ENCODE results near the gene KIRREL3. TPM values are rescaled to one million over a fixed set of nuclear protein-coding genes. Genes with fewer than 3 reads are reported as not detected.

Gene KIRREL3
- total RNA-seq, 1 donor from 2014 or later: not detected

DNA sequence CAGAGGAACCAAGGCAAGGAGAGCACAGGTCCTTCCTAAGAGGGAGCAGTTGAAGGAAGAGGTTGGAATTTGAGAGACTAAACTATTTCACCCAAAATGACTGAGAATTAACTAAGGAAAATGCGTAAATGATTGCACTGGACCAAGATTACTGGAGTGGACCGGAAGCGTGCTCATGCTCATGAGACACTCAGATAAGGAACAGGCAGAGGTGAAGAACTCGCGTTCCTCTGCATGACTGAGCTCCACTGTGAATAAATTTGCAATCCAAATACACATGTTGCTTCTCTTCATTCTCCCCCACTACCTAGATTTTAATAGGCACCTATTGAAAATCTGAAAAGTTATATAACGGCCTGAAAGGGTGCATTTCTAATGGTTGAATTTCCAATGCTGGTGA lies 207.0 kb downstream of the KIRREL3 start:
- intact Hi-C loops (cut with micrococcal nuclease): no loop called here

DNA sequence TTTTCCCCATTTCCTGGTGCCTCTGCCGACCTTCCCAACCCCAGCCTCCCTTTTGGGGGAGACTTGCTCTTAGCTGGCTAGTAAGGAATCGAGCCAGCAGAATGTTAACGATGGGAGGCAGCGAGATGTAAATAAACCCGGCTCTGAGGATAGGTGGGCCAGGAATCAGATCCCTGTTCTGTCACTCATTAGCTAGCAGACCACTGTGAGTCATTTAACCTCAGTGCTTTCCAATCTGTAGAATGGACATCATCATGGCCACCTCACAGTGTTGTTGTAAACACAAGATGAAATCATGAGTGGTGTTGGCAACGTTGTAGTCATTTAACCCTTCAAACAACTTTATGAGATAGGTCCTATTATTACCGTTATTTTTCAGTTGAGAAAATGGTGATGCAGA lies 208.6 kb downstream of the KIRREL3 start:
- intact Hi-C loops (cut with micrococcal nuclease): no loop called here

DNA sequence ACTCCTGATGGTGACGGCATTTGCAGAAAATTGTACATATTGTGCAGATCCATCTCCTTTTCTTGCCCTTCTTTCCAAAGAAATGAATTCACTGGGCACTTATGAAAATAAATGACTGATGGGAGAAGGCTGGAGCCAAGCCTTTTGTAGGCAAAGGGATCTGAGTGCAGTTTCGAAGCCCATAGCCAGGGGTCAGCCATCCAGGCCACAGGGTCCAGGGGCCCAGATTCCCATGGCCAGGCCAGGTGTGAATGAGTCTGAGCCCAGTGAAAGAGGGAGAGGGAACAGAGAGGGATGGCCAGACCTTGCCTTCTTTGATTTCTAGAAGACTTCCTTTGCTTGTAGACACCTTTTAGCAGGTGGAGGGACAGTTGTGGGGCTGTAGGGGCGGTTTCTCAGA lies 209.1 kb downstream of the KIRREL3 start:
- intact Hi-C loops (cut with micrococcal nuclease): no loop called here

DNA sequence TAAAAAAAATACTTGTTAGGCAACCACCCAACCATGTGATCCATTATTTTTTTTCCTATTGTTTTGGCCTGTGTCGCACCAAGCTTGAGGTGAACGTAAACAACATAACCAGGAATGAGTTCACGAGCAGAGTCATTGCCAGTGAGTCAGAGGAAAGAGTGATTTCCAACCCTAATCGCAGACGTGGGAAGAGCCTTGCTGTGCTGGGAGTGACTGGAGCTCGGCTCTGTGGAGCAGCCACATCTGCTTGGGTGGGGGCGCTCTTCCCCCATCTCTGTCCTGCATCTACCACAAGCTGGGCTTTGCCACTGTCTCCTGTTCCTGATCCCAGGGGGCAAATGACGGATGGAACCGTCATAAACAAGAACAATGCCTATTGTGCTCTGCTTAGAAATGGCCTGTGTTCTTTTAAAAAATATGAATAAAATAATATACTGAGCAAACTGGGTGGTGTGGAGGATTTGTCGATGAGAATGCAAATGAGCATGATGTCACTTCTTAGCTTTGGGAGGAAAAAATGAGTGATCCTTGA lies 210.0 kb downstream of the KIRREL3 start:
- intact Hi-C loops (cut with micrococcal nuclease): no loop called here

DNA sequence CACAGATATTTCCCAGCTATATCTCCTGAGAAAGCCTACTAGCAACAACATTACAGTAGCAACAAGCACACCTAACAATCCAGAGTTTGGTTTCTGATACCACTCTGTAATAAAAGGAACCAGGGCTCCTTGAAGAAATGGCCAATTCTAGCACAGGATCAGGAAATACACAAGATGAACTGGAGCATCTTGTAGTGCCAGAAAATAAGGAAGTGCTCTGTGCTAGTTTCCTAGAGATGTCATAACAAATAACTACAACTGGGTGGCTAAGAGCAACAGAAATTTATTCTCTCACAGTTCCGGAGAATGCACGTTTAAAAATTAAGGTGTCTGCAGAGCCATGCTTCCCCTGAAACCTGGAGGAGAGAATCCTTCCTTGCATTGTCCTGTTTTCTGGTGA lies 217.8 kb downstream of the KIRREL3 start:
- intact Hi-C loops (cut with micrococcal nuclease): no loop called here

DNA sequence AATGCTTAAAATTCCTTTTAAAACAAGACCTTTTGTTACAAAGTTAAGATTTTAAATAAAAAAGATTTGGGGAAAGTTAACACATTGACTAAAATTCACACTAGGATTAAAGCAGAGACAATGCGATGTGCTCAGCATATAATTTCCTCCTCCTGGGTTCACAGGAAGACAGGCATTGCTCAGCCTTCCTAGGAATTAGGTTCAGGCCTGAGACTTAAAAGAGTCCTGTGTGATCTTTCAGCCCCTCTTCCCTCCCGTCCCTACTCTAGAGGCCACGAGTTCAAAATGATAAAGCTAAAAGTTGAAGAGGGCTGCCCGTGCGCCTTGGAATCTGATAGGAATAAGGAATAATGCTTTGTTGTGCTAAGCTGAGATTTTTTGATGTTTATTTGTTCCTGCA lies 218.6 kb downstream of the KIRREL3 start:
- intact Hi-C loops (cut with micrococcal nuclease): no loop called here

DNA sequence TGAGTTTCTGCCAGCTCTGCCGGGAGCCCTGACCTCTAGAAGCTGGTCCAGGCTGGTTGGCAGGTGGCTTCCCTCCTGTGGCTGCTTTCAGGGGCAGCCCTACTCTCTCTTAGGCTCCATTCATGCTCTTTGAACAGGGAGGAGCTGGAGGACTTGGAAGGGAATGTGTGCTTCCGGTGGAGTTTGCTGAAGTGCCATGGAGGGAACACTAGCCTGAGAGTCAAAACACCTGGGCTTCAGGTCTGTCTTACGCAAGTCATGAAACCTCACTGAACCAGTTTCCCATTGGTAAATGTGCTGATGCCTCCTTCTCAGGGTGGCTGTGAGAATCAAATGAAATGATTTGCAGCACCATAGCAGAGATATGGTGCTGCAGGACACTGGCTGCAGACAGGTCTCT lies 224.5 kb downstream of the KIRREL3 start:
- intact Hi-C loops (cut with micrococcal nuclease): no loop called here

DNA sequence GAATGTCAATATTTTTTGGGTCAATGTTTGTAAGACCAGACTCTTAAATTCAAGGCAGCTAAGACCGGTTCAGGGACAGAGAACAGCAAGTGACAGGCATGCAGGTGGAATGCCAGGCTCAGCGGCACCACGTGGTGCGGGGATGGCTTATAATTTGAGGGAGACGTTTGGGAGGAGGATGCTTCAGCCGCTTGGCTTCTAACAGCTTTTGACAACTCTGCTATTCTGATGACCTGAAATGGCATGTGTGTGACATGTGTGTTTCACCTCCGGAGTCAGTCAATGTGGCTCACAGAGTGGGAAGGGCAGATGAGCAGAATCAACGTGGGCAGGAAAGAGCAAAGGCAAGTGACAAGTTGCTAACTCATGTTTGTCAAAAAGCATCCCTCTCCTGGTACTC lies 228.3 kb downstream of the KIRREL3 start:
- intact Hi-C loops (cut with micrococcal nuclease): no loop called here

DNA sequence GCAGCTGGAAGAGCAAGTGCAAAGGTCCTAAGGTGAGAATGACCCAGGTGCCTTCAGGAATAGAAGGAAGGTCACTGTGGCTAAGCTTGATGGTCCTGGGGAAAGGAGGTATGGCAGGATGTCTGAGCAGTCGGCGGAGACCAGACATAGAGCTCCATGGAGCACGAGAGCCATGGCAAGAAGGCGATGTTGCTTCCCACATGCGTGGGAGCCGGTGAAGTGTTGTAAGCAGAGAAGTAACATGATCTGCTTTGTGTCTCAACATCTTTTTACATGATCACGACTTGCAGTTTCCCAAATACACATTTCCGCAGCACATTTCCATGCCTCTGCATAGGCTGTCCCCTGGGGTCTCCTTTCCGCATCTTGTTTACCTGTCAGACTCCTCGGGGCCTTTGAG lies 231.9 kb downstream of the KIRREL3 start:
- intact Hi-C loops (cut with micrococcal nuclease): no loop called here

DNA sequence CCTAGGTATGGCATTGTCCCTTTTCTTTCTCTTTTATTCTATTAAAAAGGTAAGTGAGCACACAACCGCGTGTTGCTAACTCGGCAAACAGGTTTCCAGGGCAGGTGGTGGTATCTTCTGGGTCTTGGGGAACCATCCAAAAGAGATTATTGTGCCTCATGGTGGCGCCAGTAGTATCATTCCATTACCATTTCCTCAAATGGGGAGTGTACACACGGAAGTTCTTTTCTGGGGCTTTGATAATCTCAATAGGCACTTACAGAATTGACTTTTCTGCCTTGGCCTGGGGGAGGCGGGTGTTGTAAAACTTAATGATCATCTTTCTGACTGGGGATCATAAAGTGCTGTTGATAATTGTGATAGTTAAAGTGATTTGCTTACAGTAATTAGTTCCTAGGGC lies 234.1 kb downstream of the KIRREL3 start:
- intact Hi-C loops (cut with micrococcal nuclease): no loop called here

DNA sequence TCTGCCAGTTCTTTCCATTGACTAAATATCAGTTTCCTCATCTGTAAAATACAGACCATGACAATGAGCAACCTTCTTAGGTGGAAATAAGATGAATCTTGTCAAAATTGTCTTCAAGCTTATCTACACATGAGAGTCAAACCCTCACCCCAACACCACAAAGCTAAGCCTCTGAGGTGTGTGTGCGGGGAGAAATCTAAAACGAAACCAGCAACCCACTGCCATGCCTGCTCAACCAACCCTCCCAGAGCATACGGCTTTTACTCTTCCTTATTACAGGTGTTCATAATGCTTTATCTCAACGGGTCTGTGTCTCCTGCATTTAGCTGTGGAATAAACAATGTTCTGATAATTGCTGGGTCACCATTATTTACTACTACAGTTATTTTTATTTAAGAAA lies 235.4 kb downstream of the KIRREL3 start:
- intact Hi-C loops (cut with micrococcal nuclease): no loop called here

DNA sequence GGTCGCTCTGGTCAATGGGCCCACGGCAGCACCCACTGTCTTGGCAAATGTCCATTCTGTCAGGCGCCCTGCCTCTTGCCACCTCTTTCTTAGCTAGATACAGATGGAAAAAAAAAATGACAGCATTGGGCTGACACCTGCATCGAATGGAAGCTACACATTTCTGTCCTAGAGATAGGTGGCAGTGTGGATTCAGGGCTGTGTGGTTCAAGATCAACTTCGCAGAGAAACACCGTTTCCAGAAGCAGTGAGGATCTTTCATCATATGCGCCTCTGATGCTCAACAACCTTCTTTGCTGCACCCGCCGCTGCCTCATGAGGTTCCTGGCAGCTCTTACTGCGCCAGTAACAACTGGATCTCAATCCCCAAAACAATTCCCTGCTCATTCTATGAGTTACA lies 236.3 kb downstream of the KIRREL3 start:
- intact Hi-C loops (cut with micrococcal nuclease): no loop called here

DNA sequence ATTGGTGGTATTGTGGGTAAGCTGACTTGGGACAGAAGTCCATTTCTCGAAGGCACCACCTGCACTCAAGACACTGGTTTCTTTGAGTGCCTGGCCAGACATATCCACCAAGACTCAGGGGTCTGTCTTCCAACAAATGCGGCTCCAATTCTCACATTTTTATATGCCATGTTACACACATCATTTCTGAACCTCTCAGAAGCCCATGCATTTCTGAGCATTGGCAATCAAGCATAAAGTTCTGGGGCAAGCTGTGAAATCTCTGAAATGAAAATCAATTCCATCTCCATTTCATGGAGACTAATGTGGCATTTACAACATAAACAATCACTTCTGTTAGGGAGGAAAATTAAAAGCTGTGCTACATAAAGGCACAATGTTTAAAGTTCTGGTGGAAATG lies 243.7 kb downstream of the KIRREL3 start:
- intact Hi-C loops (cut with micrococcal nuclease): no loop called here

DNA sequence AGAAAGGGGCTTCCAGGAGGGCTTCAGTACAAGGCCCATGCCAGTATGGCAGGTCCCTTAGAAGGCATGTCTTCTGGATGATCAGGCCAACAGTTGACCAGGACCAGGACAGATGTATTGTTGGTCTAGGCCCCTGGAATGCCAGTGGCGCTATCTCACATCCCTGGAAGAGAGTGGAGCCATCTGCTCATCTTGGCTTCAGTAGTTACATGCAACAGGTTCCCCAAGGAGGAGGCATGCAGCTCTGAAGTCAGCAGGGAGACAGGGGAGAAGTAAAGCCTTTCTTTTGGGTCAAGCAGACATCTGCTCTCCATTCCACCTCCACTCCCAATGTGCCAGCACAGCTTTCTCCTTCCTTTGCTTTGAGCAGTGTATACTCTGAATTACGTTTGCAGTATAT lies 244.1 kb downstream of the KIRREL3 start:
- intact Hi-C loops (cut with micrococcal nuclease): no loop called here

DNA sequence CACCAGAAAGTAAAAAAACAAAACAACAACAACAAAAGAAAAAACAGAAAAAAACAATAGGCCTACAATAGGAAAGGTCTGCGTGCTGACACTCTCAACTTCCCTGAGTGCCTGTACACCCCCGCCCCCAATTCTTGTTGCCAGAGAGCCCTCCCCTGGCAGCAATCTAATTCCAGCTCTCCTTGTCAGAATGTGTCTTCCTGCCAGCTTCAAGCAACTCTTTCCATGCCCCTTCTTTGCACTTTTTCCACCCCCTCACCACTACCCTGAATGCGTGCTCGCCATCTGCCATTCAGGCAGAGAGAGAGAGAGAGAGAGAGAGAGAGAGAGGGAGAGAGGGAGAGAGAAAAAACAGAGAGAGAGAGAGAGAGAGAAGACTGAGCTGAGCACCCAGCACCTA lies 245.0 kb downstream of the KIRREL3 start:
- intact Hi-C loops (cut with micrococcal nuclease): no loop called here

DNA sequence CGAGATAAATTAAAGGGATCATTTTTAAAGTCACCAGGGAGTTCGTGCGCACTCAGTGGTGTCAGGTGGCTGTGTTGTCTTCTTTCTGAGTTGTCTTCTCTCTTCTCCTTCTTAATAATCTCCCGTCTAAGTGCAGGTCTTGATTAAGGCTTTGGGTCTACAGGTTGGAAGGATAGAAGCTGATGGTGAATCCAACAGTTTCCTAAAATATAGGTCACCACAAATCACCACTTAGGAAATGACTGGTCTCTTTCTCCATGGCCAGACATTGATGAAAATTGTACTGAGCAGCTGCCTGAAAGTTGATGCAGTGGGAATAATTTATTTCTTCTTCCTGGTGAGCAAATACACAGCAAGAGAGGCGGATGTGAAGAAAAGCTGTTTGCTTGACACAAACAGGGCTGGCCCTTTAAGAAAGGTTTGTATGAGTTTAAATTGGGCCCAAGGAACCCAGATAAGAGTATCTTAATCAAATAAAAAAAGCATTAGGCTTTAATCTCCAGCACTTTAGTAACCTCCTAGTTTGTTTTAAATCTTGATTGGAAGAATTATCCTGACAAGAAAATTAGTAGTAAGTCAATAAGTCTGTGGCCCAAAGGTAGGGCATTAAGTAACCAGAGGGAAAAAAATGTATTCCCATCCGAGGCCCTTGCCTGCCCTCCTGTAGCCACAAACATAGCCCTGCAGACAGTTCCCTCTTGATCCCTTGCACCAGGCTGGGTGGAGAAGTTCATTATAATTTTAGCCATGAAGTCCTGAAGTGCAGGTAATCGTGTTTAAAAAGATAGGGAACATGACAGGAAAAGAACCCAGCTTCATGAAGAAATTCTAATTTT lies 245.8 kb downstream of the KIRREL3 start:
- intact Hi-C loops (cut with micrococcal nuclease): no loop called here

DNA sequence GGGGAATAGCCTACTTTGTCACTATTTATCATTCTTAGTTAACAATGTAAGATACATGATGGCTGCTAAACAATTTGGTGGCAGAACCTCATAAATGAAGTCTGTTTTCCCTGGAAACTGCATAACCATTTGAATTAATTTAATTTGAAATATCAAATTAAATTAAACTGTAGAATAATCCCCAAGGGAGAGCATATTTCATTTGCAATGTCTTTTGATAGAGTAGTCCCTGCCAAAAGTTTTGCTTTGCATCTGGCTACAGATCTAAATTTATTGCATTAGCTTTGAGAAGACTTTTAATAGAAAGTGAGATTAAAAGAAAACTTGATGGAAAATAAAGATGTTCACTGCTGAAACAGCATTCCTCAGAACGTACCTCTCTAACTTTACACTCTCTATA lies 246.6 kb downstream of the KIRREL3 start:
- intact Hi-C loops (cut with micrococcal nuclease): no loop called here

DNA sequence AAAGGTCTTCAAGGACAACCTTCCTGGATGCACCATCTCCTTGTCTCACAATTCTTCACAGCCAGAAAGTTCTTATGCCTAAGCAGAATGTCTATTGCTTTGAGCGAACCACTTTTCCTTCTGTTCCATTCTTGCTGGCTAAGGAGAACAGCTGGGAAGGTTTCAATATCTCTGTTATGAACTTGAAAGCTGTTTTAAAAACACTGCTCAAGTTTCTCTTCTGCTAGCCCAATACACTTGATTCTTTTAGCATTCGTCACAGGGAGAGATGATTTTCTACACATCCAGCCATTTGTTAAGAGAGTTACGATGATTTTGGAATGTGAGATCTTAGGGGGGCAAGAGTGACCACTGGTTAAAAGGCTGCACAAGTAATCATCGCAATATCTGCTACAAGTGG lies 249.3 kb downstream of the KIRREL3 start:
- intact Hi-C loops (cut with micrococcal nuclease): no loop called here

DNA sequence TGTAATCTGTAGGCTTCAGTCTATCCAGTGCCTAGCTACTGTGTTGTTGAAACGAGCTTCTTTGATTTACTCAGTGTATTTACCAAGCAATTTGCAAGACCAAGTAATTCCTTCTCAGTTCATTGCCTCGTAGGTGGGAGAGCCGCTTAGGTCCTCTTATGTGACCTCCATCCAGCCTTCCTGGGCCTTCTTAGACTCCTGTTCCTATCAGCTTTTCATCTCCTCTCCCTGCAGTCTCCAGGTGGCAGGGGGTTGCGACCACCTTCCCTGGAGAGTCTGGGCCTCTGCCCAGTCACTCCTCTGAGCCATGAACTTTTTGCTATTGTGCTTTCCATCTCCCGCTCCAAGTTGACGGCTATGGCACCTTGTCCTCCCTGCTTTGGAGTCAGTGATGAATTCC lies 251.8 kb downstream of the KIRREL3 start:
- intact Hi-C loops (cut with micrococcal nuclease): no loop called here

DNA sequence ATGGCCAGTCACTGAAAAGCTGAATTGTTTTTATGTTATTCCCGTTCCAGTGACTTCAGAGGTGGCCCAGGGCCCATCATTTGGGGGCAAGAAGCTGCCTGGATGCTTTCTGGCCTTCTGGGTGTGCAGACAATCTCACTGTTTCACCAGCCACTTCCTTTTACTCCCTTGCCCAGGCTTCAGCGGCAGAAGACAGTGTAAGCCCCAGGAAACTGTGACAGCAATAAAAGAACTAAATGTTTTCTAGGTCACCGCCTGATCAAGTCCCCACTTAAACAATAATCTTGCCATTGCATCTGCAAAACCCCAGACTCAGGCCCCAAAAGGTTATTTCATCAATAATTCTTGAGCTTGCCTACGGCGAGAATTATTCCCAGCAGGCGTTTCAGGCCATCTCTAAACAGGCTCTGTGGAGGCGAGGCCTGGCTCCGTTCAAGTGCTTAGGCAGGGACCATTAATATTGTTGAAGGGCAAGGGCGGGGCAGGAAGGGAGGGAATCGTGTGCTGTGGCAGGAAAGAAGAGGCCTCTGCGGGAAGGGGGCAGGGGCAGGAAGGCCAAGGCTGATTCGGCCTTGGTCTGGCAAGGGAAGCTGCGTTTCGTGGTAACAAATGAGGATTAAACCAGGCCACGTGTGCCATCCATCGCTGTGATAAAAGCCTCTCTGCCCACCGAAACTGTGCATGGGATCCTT lies 252.3 kb downstream of the KIRREL3 start:
- intact Hi-C loops (cut with micrococcal nuclease): no loop called here

DNA sequence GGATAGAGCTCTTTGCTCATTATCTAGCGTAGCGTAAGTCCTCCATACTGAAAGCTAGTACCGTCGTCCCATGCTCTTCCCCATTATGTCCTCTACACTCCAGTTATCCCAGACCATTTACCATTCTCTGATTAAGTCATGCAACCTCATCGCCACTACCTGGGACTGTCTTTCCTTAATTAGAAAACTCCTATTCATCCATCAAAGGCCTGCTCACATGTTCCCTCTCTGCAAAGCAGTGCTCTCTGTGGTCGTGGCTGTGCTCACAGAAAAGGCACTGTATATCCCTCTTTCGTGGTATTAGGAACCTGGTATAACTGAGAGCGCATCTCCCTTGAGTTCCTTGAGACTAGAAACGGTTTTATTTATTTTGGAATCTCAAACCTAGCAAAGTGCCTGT lies 253.3 kb downstream of the KIRREL3 start:
- intact Hi-C loops (cut with micrococcal nuclease): no loop called here

DNA sequence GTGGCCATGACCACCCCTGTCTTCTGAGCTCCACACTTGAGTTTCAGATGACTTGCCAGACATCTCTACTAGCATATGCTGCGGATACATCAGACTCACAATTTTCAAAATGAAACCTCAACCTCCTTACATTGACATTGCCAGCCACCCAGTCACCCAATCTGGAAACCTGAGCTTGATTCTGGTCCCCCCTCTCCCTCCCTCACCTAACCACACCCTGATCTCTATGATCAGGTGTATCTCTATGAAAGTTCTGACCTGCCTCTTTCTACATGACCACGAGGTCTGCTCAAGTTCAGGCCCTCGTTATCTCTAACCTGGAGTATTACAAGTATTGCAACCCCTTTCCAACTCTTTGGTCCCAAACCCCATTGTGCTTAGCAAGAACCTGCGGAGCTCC lies 254.1 kb downstream of the KIRREL3 start:
- intact Hi-C loops (cut with micrococcal nuclease): no loop called here

DNA sequence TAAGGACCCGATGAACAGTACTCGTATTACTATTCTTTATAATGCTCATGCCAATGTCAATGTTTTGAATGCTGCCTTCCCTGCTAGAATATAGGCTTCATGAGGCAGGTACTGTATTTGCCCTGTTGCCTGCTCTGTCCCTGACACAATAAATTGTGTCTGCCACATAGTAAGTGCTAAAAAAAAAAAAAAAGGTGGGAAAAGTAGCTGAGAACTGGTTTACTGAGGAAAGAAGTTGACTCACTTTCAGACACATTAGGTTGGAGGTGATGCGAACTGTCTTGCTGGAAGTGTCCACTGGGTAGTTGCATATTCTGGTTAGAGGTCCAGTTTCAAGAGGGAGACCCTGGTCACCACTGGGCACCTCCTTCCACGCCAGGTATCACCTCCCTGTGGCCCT lies 255.9 kb downstream of the KIRREL3 start:
- intact Hi-C loops (cut with micrococcal nuclease): no loop called here

Measured in T-helper 1 cell treated with Interleukin-12 subunit alpha and Interleukin-12 subunit beta and Interleukin-4 antibody, amounts not matched to agents 30 ng/mL and 1 ng/mL, for 36 hours (primary cell).